ENCODE results near the gene FLCN. TPM values are rescaled to one million over a fixed set of nuclear protein-coding genes. Genes with fewer than 3 reads are reported as not detected.

Gene FLCN
- total and polyA plus RNA-seq, 2 donors (not counting 3 experiments of a cell fraction or from before 2014, with no cell fraction given): 38.8 to 68.9 TPM

- Histone ChIP-seq H3K79me2 (ENCODE audit: control insufficient read depth, insufficient read depth, low read length) (no peaks in the 10 kb centered on the region), H3K4me2 (ENCODE audit: insufficient read depth, low read length) (no peak overlapping the region), H3K9ac (replicated peaks; ENCODE audit: extremely low read depth, insufficient read depth, low read length) (no peak overlapping the region), H4K20me1 (replicated peaks; ENCODE audit: control insufficient read depth, extremely low read depth, insufficient read depth, low read length) (no peaks in the 10 kb centered on the region), H3K4me3 (replicated peaks in 1 of 3; ENCODE audit: insufficient read depth in 1 of 3, low read depth in 1 of 3, low read length in 3 of 3) (no peak overlapping the region), H3K36me3 (ENCODE audit: control insufficient read depth in 2 of 2, extremely low read depth in 1 of 2, insufficient read depth in 2 of 2, low read length in 2 of 2) (no peaks in the 10 kb centered on the region), H3K27me3 (ENCODE audit: control insufficient read depth in 2 of 2, insufficient read depth in 2 of 2, low read length in 2 of 2) (no peaks in the 10 kb centered on the region), H2AFZ (ENCODE audit: low read depth, low read length) (no peak overlapping the region), H3K9me1 (replicated peaks; ENCODE audit: control insufficient read depth, extremely low read depth, insufficient read depth, low read length) (no peaks in the 10 kb centered on the region), H3K4me1 (ENCODE audit: control insufficient read depth, extremely low read depth, insufficient read depth, low read length) (peaks cover 13% of the 10 kb centered on the region), H3K9me3 (replicated peaks; ENCODE audit: control insufficient read depth, insufficient read depth, low read length) (no peaks in the 10 kb centered on the region), H3K27ac (ENCODE audit: insufficient read depth, low read depth, low read length) (no peak overlapping the region)
- no peak for FAIRE-seq
- no peak for DNase-seq (ENCODE audit: low read depth, low spot score)
- no TSS peak for BruUV-seq (replicated peaks)
- intact Hi-C loops (cut with micrococcal nuclease): no loop called here
- CTCF ChIA-PET: interaction anchor here (2.5 kb wide), 1 partner anchor 63 kb away, joined by 8 read pairs; no protein-coding TSS in a partner anchor
- no peak for TF ChIP-seq FOS (IDR thresholded peaks at IDR 0.05; ENCODE audit: borderline replicate concordance, insufficient read depth, low read length)
- TF ChIP-seq POLR2A (IDR thresholded peaks at IDR 0.05; ENCODE audit: low read depth, low read length): no peak
- no peak for TF ChIP-seq MYC (IDR thresholded peaks at IDR 0.05; ENCODE audit: low read depth, low read length)
- TF ChIP-seq MAX (IDR thresholded peaks at IDR 0.05; ENCODE audit: insufficient read depth, insufficient read length): no peak
- TF ChIP-seq POLR2AphosphoS5 (IDR thresholded peaks at IDR 0.05; ENCODE audit: insufficient read depth, low read depth, low read length): no peak
- no peak for TF ChIP-seq EZH2 (IDR thresholded peaks at IDR 0.05; ENCODE audit: borderline replicate concordance, low read depth, low read length, severe bottlenecking)
- TF ChIP-seq GATA2 (IDR thresholded peaks at IDR 0.05; ENCODE audit: insufficient read depth, insufficient read length, low read depth, low read length): no peak
- no peak for TF ChIP-seq JUN (IDR thresholded peaks at IDR 0.05; ENCODE audit: borderline replicate concordance, insufficient read depth, insufficient read length, low read depth)
- no peak for TF ChIP-seq CTCF (IDR thresholded peaks at IDR 0.05; ENCODE audit: extremely low read depth in 1 of 2, insufficient read depth in 1 of 2, low read depth in 1 of 2, low read length in 2 of 2)
- POLR2A ChIA-PET: no interaction called here
- dilution Hi-C loops (cut with MboI; ENCODE audit: extremely low pct_ligation_motif_present, low sequenced_read_pairs): no loop called here
These were observed 32.9 kb downstream of the FLCN start for GRCh38 chr17:17204041-17204591.
